GM18861 (cell line): Measurements from ENCODE around the gene MYL3.

Source experiments
- ATAC-seq: cut with Tn5 transposase; IDR thresholded peaks from one replicate; pipeline ENCODE4 v1.9.1; 2021; ENCODE audit not compliant: unreplicated experiment

Gene MYL3

GRCh38 chr3:46883054-46883829 is 20.0 kb upstream of the MYL3 start:
- no peak for ATAC-seq

- no peak for ATAC-seq
Observed at GRCh38 chr3:46882377-46883053, 19.3 kb upstream of the MYL3 start.

- no peak for ATAC-seq
Observed at GRCh38 chr3:46881596-46882376, 18.5 kb upstream of the MYL3 start.

GRCh38 chr3:46880884-46881595 is 17.8 kb upstream of the MYL3 start:
- ATAC-seq, result no peak

- ATAC-seq, result peak; percentile 50
Observed at GRCh38 chr3:46878781-46879436, 15.7 kb upstream of the MYL3 start.

GRCh38 chr3:46877406-46878125 is 14.3 kb upstream of the MYL3 start, which contains the start of gene PTH1R:
PTH1R (plus strand) TSS chr3:46877721; CDS start chr3:46883560, 5,839 bp downstream.
- no peak for ATAC-seq

- ATAC-seq, result no peak
Observed at GRCh38 chr3:46876313-46877300, 13.4 kb upstream of the MYL3 start.

GRCh38 chr3:46875560-46875959 is 12.3 kb upstream of the MYL3 start:
- ATAC-seq, result no peak

- ATAC-seq, result no peak
Observed at GRCh38 chr3:46874430-46874829, 11.2 kb upstream of the MYL3 start.

- ATAC-seq, result no peak
Observed at GRCh38 chr3:46873521-46873920, 10.3 kb upstream of the MYL3 start.

- no peak for ATAC-seq
Observed at GRCh38 chr3:46871222-46871621, 8.0 kb upstream of the MYL3 start.

- no peak for ATAC-seq
Observed at GRCh38 chr3:46870651-46871050, 7.4 kb upstream of the MYL3 start.

- ATAC-seq, result no peak
Observed at GRCh38 chr3:46869440-46869839, 6.2 kb upstream of the MYL3 start.

GRCh38 chr3:46868948-46869347 is 5.7 kb upstream of the MYL3 start:
- no peak for ATAC-seq

- no peak for ATAC-seq
Observed at GRCh38 chr3:46868287-46868686, 5.0 kb upstream of the MYL3 start.

- no peak for ATAC-seq
Observed at GRCh38 chr3:46867550-46867898, 4.3 kb upstream of the MYL3 start.

- no peak for ATAC-seq
Observed at GRCh38 chr3:46866720-46867549, 3.7 kb upstream of the MYL3 start.

GRCh38 chr3:46866032-46866595 is 2.9 kb upstream of the MYL3 start:
- ATAC-seq, result no peak
